Rectal smooth muscle tissue (tissue), 1 donor: ENCODE results near the gene LRRC8B.
"Not testable (repeated sequence)": the region's sequence is repeated elsewhere in the genome, so short reads cannot be mapped to it uniquely, and the experiment has no call there.

Source experiments
- H3K27ac ChIP-seq: one replicate; pipeline ENCODE4 v1.7.0; 2013; ENCODE audit warnings: low read depth, low read length, inconsistent platforms
- H3K27me3 ChIP-seq: one replicate; pipeline ENCODE4 v1.7.0; 2013; ENCODE audit warnings: low read length; ENCODE audit not compliant: control insufficient read depth, insufficient read depth
- H3K36me3 ChIP-seq: one replicate; pipeline ENCODE4 v1.7.0; 2013; ENCODE audit warnings: low read length; ENCODE audit not compliant: control insufficient read depth, insufficient read depth
- H3K4me1 ChIP-seq: one replicate; pipeline ENCODE4 v1.7.0; 2013; ENCODE audit warnings: low read length; ENCODE audit not compliant: control insufficient read depth, insufficient read depth
- H3K4me3 ChIP-seq: one replicate; pipeline ENCODE4 v1.7.0; 2013; ENCODE audit warnings: low read length
- H3K9ac ChIP-seq: one replicate; pipeline ENCODE4 v1.7.0; 2013; ENCODE audit warnings: low read length

LRRC8B gene

DNA sequence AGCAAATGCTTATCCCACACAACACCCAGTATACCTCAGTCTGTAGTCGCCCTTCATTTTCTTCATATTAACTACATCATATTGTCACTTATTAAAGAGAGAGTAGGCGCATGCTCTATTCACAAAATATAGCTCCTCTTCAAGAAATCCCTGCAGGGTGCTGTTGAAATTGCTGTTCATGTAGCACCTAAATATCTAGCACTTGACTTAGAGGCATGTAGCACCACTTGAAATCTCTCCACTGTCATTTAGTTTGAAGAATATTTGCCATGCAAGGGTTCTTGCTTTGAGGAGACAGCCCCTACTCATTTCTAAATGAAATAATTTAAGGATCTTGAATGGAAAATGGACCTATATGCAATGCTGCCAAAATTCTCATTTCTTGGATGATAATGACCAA, 20.9 kb upstream of the LRRC8B start:
- H3K27me3 ChIP-seq, result no peaks in the 10 kb centered on the region
- H3K4me3 ChIP-seq, result no peak overlapping the region
- no peak overlapping the region for H3K27ac ChIP-seq
- H3K36me3 ChIP-seq, result no peaks in the 10 kb centered on the region
- no peaks in the 10 kb centered on the region for H3K4me1 ChIP-seq
- H3K9ac ChIP-seq, result no peak overlapping the region

DNA sequence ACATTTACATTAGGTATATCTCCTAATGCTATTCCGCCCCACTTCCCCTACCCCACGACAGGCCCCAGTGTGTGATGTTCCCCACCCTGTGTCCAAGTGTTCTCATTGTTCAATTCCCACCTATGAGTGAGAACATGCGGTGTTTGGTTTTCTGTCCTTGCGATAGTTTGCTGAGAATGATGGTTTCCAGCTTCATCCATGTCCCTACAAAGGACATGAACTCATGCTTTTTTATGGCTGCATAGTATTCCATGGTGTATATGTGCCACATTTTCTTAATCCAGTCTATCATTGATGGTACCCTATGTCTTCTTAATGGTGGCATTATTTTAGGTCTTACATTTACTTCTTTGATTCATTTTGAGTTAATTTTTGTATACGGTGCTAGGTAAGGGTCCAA, 14.6 kb upstream of the LRRC8B start:
- H3K4me3 ChIP-seq, H3K36me3 ChIP-seq, H3K27me3 ChIP-seq, H3K27ac ChIP-seq, H3K4me1 ChIP-seq, H3K9ac ChIP-seq: not testable (repeated sequence)

DNA sequence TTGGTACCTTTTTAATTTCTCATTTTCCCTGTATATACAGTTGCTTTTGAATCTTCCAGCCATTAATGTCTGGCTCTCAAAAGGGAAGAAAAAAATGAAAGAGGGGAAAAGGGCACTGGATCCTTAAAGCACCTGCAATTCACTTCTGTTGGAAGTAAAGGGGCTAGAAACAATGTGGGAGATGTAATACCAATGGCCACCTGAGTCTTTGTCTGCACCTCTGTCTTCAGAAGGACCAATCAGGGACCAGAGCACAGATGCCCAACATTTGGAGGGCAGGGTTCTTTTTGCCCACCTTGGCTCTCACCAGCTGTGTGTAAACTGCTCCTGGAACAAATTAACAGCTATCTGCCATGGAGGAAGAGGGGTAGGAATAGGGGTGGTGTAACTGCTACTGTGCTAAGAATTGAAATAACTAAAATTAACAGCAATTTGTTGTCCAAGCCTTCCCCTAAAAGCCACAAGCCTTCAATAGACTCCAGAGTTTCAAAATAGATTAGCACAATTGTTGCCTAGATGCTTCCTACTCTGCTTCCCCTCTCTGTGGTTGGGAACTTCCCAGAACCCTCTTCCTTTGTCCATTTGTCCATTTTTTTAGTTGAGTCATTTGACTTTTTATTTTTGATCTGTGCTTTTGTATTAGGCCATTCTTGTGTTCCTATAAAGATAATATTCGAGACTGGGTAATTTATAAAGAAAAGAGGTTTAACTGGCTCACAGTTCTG, 11.5 kb upstream of the LRRC8B start:
- no peak overlapping the region for H3K9ac ChIP-seq
- no peak overlapping the region for H3K4me3 ChIP-seq
- no peaks in the 10 kb centered on the region for H3K36me3 ChIP-seq
- no peaks in the 10 kb centered on the region for H3K27me3 ChIP-seq
- H3K4me1 ChIP-seq, result no peaks in the 10 kb centered on the region
- H3K27ac ChIP-seq, result no peak overlapping the region

DNA sequence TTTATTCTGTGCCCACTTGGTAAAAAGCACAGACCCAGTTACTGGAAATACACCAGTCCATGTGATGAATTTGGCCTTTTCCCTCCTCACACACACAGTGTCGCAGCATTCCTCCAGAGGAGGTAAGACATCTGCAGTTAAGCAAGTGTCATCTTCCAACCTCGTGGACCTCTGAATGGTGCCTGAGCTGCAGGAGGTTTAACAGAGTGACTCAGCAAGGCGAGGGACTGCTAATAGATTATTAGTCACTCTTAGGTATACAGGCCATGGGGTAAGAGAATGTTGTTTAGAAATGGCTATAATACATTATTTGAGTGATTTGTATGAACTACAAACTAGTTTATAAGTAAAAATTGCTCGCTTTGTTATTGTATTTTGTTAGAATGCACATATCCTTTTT, 8.6 kb upstream of the LRRC8B start:
- H3K36me3 ChIP-seq, result no peaks in the 10 kb centered on the region
- H3K4me1 ChIP-seq, result no peaks in the 10 kb centered on the region
- no peak overlapping the region for H3K27ac ChIP-seq
- H3K27me3 ChIP-seq, result no peaks in the 10 kb centered on the region
- no peak overlapping the region for H3K9ac ChIP-seq
- no peak overlapping the region for H3K4me3 ChIP-seq

DNA sequence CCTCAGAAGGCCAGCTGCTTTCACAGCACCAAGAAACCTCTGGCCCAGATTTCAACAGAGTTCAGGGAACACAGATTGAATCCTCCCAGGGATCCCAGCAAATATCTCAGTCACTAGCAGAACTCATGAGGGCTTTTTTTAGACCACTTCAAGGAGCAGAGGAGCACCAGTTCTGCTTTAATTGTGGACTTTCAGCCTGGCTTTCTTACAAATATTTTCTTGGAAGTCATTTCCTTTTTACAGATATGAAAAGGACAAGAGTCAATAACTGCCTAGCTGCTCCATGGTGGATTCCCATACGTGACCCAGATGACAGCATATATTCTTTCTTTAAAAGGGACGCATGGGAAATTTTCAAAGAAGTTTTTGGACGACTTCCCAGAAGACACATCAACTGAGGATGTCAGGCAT, 6.4 kb upstream of the LRRC8B start:
- H3K27ac ChIP-seq, result no peak overlapping the region
- H3K4me3 ChIP-seq, result no peak overlapping the region
- no peaks in the 10 kb centered on the region for H3K36me3 ChIP-seq
- no peaks in the 10 kb centered on the region for H3K4me1 ChIP-seq
- H3K27me3 ChIP-seq, result no peaks in the 10 kb centered on the region
- no peak overlapping the region for H3K9ac ChIP-seq

DNA sequence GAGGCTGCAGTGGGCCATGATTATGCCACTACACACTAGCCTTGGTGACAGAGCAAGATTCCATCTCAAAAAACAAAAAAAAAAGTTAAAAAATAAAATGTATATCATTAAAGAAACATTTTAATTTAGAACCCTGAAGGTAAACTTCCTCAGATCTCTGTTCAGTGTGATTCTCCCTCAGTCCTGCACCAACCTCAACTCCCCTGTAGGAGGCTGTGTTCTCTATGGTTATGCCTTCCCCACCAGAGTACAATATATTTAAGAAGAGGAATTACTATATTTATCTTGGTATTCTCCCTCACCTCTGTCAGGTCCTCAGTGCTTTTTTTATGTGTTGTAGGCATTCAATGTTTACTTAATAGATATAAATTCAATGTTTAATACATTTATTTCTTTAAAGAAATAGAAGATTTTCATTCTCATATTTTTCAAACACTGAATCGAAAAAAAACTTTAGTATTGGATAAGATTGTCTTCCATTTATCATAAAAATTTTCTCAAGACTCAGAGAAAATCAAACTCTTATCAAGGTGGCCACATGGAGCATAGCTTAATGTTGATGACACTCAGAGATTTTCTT, 4.8 kb upstream of the LRRC8B start:
- H3K4me3 ChIP-seq, result no peak overlapping the region
- H3K27ac ChIP-seq, result no peak overlapping the region
- peaks cover 3% of the 10 kb centered on the region for H3K4me1 ChIP-seq
- H3K36me3 ChIP-seq, result no peaks in the 10 kb centered on the region
- no peak overlapping the region for H3K9ac ChIP-seq
- H3K27me3 ChIP-seq, result no peaks in the 10 kb centered on the region

DNA sequence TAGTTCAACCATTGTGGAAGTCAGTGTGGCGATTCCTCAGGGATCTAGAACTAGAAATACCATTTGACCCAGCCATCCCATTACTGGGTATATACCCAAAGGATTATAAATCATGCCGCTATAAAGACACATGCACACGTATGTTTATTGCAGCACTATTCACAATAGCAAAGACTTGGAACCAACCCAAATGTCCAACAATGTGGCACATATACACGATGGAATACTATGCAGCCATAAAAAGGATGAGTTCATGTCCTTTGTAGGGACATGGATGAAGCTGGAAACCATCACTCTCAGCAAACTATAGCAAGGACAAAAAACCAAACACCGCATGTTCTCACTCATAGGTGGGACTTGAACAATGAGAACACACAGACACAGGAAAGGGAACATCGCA, 2.7 kb upstream of the LRRC8B start:
- not testable (repeated sequence) for H3K4me3 ChIP-seq, H3K9ac ChIP-seq, H3K27me3 ChIP-seq, H3K4me1 ChIP-seq, H3K27ac ChIP-seq, H3K36me3 ChIP-seq

DNA sequence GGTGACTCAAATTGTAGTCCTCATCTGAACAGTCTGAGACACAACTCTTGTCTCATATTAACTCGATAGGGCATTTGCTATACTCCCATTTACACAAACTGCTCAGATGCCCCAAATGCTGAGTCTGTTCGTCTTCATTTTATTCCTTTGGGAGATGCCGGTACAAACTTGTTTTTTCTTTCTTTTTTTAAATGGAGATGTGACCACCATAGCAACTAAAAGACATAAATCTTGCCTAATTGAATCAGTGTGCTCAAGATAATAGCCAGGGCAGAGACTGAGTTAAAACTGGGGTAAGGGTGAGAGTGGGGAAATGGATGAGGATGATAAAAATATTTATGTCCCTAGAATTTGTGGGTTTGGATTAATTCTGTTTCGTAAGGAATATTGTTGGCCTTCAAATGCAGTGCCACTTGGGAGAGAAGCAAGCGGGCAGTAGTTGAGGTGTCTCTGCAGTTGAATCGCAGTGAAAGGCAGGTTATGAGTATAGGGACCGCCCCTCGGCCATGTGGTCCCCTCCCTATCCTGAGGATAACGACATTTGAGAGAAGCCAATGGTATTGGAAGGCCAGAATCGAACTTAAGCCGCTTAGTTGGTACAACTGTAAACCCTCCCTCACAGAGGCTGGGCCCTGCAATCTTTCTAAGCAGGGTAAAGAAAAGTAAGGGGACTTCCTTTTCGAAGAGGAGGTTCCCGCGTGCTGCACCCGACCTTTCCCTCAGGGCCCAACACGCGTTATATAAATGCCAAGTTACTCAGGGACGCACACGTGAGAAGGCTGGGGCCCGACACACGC, 859 bp upstream of the LRRC8B start:
- Histone ChIP-seq H3K9ac (peak overlapping the region; percentile 60), H3K36me3 (no peaks in the 10 kb centered on the region), H3K4me1 (peaks cover 3% of the 10 kb centered on the region), H3K27me3 (no peaks in the 10 kb centered on the region), H3K4me3 (peak overlapping the region; percentile 100), H3K27ac (peak overlapping the region; percentile 72)

DNA sequence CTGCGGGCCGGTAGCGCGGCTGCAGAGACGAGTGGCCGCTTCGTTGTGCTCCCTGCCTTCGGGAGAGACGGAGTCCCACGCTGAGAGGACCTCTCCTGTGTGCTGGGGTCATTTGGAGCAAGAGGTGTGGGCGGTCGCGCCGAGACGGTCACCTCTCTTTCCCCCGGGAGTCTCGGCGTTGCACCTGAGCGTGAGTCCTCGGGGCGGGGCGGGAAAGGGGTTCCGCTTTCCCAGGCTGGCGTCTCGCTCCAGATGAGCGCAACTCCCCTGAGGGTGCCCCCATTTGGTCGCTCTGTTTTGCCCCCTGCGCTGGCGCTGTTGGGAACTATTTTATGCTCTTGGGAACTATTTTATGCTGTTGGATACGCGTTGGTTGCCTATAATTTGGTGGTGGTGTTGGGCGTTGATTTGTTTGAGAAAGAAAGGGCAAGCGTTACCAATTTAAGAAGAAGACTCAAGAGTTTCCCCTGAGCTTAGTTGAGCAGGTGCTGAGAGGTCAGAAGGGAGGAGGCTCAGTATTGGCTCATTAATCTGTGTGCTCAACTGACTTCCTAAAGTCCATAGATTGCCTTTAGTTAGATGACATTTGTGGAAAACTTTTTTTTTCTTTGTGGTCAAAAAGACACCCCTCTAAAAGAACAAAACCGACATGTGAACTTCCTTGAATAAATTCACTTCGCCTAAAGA, 683 bp downstream of the LRRC8B start:
- Histone ChIP-seq H3K4me1 (peaks cover 3% of the 10 kb centered on the region), H3K9ac (peak overlapping the region; percentile 89), H3K27ac (peak overlapping the region; percentile 68), H3K4me3 (peak overlapping the region; percentile 100), H3K27me3 (no peaks in the 10 kb centered on the region), H3K36me3 (no peaks in the 10 kb centered on the region)

DNA sequence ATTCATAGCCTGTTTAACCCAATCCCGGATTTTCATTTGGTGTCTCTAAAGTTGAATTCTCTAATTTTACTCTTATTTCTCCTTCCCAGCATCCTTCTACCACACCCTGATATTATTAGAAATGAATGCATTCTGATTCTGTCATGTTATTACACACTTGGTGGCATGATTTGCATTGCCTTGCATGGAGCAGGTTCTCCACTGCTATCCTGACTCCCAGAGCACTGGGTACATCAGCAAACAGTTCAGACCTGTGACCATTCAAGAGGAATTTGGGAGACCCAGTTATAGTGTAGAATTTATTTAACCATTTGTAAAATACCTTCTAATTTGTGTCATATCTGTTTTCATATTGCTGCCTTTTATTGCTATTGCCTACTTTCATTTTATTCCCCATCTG, 2.6 kb downstream of the LRRC8B start:
- peaks cover 3% of the 10 kb centered on the region for H3K4me1 ChIP-seq

DNA sequence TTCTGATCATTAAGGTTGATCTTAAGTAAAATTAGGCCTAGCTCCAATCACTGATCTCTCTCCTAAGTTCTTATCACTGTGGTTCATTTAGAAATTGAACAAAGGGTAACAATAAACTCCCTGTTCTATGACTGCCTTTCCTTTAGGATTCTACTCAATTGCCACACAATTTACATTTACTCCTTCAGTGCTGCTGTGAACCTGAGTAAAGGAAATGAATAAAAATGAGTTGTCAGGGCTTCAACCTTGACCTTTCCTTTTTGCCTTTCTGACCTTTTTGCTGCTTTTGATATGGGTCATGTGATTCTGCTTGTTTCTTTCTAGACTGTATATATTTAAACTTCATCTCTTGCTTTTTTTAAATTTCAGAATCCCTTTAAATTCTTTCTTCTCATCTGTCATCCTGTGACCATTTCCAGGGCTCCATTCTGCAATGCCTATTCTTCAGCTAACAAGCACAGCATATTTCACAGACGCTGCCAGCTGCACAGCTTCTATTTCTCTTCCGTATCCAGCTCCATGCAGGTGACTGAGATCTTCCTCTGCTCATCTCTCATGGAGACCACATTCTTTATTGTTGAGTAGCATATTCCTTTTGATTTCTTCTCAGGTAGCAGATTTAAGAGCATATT, 3.2 kb downstream of the LRRC8B start:
- peaks cover 3% of the 10 kb centered on the region for H3K4me1 ChIP-seq
- no peak overlapping the region for H3K27ac ChIP-seq
- H3K9ac ChIP-seq, result no peak overlapping the region

More for the DNA sequence above, 2.6 kb downstream of the LRRC8B start:
- Histone ChIP-seq H3K4me3 (no peak overlapping the region), H3K27me3 (no peaks in the 10 kb centered on the region), H3K36me3 (no peaks in the 10 kb centered on the region), H3K27ac (no peak overlapping the region), H3K9ac (no peak overlapping the region)

DNA sequence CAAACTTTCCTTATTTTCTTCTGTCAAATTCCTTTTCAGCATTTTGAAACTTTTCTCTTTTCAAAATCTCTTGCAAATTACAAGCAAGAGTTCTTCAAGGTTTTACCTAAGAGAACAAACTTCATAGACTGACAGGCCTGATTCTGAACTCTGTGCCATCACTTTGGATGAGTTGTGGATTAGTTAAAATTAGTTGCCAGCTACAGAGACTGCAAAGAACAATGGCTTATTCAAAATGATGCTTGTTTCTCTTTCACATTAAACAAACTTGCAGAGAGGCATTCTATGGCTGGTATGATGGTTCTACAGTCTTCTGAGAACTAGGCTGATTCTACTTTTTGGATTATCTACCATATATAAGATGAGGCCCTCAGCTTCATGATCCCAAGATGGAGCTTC, 3.8 kb downstream of the LRRC8B start:
- Histone ChIP-seq H3K4me3 (no peak overlapping the region), H3K27ac (no peak overlapping the region), H3K36me3 (no peaks in the 10 kb centered on the region), H3K27me3 (no peaks in the 10 kb centered on the region), H3K9ac (no peak overlapping the region), H3K4me1 (peaks cover 3% of the 10 kb centered on the region)

More for the DNA sequence above, 3.2 kb downstream of the LRRC8B start:
- H3K4me3 ChIP-seq, result no peak overlapping the region
- H3K27me3 ChIP-seq, result no peaks in the 10 kb centered on the region
- no peaks in the 10 kb centered on the region for H3K36me3 ChIP-seq
